Measurements from ENCODE around the gene PSAP. TPM values are rescaled to one million over a fixed set of nuclear protein-coding genes. Genes with fewer than 3 reads are reported as not detected.

PSAP gene
- total and polyA plus RNA-seq, 2 experiments from 2014 or later: 686 to 987 TPM

DNA sequence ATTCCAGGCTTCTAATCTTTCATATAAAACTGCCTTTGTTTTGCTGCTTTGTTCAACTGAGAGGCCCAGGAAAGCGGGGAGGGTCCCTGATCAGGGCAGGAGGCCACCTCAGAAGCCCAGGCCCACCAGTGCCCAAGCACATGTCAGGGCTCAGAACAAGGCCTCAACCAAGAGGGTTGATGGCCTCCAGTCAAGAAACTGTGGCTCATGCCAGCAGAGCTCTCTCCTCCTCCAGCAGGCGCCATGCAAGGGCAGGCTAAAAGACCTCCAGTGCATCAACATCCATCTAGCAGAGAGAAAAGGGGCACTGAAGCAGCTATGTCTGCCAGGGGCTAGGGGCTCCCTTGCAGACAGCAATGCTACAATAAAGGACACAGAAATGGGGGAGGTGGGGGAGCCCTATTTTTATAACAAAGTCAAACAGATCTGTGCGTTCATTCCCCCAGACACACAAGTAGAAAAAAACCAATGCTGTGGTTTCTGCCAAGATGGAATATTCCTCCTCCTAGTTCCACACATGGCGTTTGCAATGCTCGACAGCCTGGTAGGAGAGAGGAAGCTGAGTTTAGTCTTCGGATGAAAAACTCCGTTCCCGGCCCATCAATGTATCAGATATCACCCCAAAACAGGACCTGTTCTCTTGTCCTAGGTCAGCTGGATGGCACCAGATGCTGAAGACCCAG, 34.0 kb downstream of the PSAP start:
- H2AFZ ChIP-seq: no peak overlapping the region
- H3K9me2 ChIP-seq (replicated peaks; ENCODE audit: insufficient read depth): no peaks in the 10 kb centered on the region
- H4K20me1 ChIP-seq (ENCODE audit: insufficient read depth, poor library complexity, severe bottlenecking): no peaks in the 10 kb centered on the region
- H3K4me3 ChIP-seq: no peak overlapping the region
- H3K4me1 ChIP-seq (ENCODE audit: insufficient read depth): no peaks in the 10 kb centered on the region
- no peaks in the 10 kb centered on the region for H3K27me3 ChIP-seq
- no peak overlapping the region for H3K4me2 ChIP-seq
- DNase-seq (ENCODE audit: low spot score): no peak
- H3K36me3 ChIP-seq (replicated peaks; ENCODE audit: insufficient read depth, low read depth): no peaks in the 10 kb centered on the region
- no peaks in the 10 kb centered on the region for H3K9me3 ChIP-seq (ENCODE audit: low read depth)
- TF ChIP-seq EZH2phosphoT487 (IDR thresholded peaks at IDR 0.05; ENCODE audit: low read depth, severe bottlenecking, unreplicated experiment): no peak
- TF ChIP-seq EZH2 (IDR thresholded peaks at IDR 0.05; ENCODE audit: borderline replicate concordance): no peak
- TF ChIP-seq, protein P1, sequence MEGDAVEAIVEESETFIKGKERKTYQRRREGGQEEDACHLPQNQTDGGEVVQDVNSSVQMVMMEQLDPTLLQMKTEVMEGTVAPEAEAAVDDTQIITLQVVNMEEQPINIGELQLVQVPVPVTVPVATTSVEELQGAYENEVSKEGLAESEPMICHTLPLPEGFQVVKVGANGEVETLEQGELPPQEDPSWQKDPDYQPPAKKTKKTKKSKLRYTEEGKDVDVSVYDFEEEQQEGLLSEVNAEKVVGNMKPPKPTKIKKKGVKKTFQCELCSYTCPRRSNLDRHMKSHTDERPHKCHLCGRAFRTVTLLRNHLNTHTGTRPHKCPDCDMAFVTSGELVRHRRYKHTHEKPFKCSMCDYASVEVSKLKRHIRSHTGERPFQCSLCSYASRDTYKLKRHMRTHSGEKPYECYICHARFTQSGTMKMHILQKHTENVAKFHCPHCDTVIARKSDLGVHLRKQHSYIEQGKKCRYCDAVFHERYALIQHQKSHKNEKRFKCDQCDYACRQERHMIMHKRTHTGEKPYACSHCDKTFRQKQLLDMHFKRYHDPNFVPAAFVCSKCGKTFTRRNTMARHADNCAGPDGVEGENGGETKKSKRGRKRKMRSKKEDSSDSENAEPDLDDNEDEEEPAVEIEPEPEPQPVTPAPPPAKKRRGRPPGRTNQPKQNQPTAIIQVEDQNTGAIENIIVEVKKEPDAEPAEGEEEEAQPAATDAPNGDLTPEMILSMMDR (IDR thresholded peaks at IDR 0.05; ENCODE audit: poor library complexity): no peak
- 96% methylated on average over 8 of the region's 8 CpGs for WGBS (ENCODE audit: low lambda C conversion rate, missing lambda C conversion rate)
- no peak overlapping the region for H3K27ac ChIP-seq
- H3K79me2 ChIP-seq: no peaks in the 10 kb centered on the region

DNA sequence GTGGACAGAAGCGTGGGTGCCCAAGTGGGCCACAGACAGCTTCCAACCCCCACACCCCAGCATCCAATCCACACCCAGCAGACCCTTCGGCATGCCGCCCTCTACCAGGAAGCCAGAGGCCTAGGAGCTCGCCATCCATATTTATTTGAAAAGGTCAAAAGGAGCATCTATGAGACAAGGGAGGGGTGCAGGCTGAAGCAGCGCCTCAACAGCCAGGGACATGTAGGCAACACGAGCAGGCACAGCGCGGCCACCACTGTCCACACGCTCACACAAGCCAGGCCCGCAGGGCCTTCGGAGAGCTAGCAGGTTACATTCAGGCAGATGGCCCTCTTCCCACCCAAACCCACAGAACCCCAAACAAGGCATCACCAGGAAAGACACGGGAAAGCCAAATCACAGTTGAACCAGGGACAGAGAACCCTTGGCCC, 34.6 kb downstream of the PSAP start:
- H3K27ac ChIP-seq: no peak overlapping the region
- 94% methylated on average over 12 of the region's 12 CpGs for WGBS (ENCODE audit: low lambda C conversion rate, missing lambda C conversion rate)
- H2AFZ ChIP-seq: no peak overlapping the region
- H3K36me3 ChIP-seq (replicated peaks; ENCODE audit: insufficient read depth, low read depth): no peaks in the 10 kb centered on the region
- H3K9me2 ChIP-seq (replicated peaks; ENCODE audit: insufficient read depth): no peaks in the 10 kb centered on the region
- no peak overlapping the region for H3K4me3 ChIP-seq
- no peak for DNase-seq (ENCODE audit: low spot score)
- H3K9me3 ChIP-seq (ENCODE audit: low read depth): no peaks in the 10 kb centered on the region
- no peaks in the 10 kb centered on the region for H3K27me3 ChIP-seq
- no peaks in the 10 kb centered on the region for H3K4me1 ChIP-seq (ENCODE audit: insufficient read depth)
- no peaks in the 10 kb centered on the region for H4K20me1 ChIP-seq (ENCODE audit: insufficient read depth, poor library complexity, severe bottlenecking)
- TF ChIP-seq, protein P1 (IDR thresholded peaks at IDR 0.05; ENCODE audit: poor library complexity): no peak
- no peak for TF ChIP-seq EZH2 (IDR thresholded peaks at IDR 0.05; ENCODE audit: borderline replicate concordance)
- no peak for TF ChIP-seq EZH2phosphoT487 (IDR thresholded peaks at IDR 0.05; ENCODE audit: low read depth, severe bottlenecking, unreplicated experiment)
- H3K79me2 ChIP-seq: no peaks in the 10 kb centered on the region
- H3K4me2 ChIP-seq: no peak overlapping the region

- no peaks in the 10 kb centered on the region for H3K79me2 ChIP-seq
- TF ChIP-seq EZH2phosphoT487 (IDR thresholded peaks at IDR 0.05; ENCODE audit: low read depth, severe bottlenecking, unreplicated experiment) (no peak), EZH2 (IDR thresholded peaks at IDR 0.05; ENCODE audit: borderline replicate concordance) (no peak)
- TF ChIP-seq, protein P1 (IDR thresholded peaks at IDR 0.05; ENCODE audit: poor library complexity): no peak
- no peaks in the 10 kb centered on the region for H3K4me1 ChIP-seq (ENCODE audit: insufficient read depth)
- H4K20me1 ChIP-seq (ENCODE audit: insufficient read depth, poor library complexity, severe bottlenecking): no peaks in the 10 kb centered on the region
- H3K9me2 ChIP-seq (replicated peaks; ENCODE audit: insufficient read depth): no peaks in the 10 kb centered on the region
- no peaks in the 10 kb centered on the region for H3K27me3 ChIP-seq
- H3K27ac ChIP-seq: no peak overlapping the region
- no peaks in the 10 kb centered on the region for H3K9me3 ChIP-seq (ENCODE audit: low read depth)
- H3K4me3 ChIP-seq: no peak overlapping the region
- H3K36me3 ChIP-seq (replicated peaks; ENCODE audit: insufficient read depth, low read depth): no peaks in the 10 kb centered on the region
- DNase-seq (ENCODE audit: low spot score): no peak
- no peak overlapping the region for H3K4me2 ChIP-seq
- WGBS (ENCODE audit: low lambda C conversion rate, missing lambda C conversion rate): 91% methylated on average over 15 of the region's 15 CpGs
- H2AFZ ChIP-seq: no peak overlapping the region
Observed at GRCh38 chr10:71815515-71816130, 35.4 kb downstream of the PSAP start.

Data from hepatocyte (in vitro differentiated cells).